HUDEP-2 (cell line): ENCODE data around the gene TPST2.

Experiments used
- DNase-seq, 76 experiments: peaks; one replicate each; lab custom pipeline; 2025; ENCODE audit not compliant: unreplicated experiment in 76 of 76; lab: John Stamatoyannopoulos, UW

The TPST2 gene

DNA sequence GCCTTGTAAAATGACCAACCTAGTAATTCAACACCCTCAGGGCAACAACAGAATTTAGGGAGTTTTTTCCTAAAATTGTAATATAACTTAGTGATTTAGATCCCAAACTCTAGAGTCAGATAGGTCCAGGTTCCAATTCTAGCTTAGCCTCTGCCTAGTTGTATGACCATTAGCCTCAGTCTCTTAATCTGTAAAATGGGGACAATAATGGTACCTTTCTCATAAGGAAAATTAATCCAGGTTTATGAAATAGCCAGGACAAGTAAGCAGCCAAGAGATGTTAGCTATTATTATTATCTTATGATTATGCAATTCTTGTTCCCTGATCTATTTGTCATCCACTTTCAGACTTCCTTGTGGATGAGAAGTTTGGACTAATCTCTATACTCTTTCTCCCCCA is 81.8 kb downstream of the TPST2 start:
- no peak for DNase-seq

DNA sequence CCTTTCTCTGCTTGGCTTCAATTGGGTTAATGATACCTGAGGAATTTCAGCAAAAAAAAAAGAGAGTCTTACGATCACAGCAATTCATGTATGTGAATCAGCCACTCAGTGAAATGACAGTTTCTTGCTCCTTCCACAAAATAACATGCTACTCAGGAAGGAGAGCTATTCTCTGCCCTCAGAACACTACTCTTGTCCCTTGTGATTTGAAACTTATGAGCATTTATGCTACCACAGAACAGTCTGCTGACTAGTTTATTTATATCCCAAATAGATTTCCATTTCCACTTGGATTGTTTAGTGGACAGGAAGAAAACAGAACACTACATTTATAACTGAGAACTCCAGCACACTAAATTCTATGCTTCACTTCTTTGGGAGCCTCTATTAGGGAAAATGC is 86.2 kb downstream of the TPST2 start:
- DNase-seq, result no peak

DNA sequence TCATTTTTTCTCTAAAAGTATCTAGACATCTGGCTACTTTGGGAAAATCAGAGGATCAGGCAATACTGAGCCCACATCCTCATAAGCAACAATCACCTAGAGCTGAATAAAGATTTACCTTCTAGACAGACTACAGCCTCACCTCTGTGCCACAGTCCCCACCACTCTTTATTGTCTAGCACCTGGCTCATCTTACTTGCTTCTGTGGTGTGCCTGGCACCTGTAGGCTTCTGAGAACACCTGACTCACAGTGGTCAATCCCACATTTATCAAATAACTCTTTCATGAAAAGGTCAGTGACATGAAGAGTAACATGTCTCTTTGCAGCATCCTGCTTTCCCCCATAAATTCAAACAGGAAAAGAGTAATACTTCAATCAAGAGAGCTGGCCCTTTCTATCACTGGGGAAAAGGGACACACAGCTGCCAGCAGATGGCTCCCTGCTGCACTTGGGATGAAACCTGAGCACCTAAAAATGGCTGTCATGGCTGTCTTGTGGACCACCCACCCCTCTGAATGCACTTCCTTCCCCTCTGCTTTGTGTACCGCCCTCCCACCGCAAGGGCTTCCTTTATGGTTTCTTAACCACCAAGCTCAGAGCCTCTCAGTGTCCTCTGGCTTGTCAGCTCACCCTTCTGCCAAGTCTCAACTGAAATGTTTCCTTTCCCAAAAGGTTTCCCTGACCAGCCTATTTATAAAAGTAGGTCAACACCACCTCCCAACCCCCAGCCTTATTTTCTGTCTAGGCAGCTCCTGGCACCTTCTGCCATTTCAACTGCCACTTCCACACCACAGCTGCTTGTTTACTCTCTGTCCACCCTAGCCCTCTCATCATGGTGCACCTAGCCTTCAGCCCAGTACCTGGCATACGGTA is 87.0 kb downstream of the TPST2 start:
- DNase-seq, result peak in 10 of 76 experiments; percentile 16 to 44 (median 28)

DNA sequence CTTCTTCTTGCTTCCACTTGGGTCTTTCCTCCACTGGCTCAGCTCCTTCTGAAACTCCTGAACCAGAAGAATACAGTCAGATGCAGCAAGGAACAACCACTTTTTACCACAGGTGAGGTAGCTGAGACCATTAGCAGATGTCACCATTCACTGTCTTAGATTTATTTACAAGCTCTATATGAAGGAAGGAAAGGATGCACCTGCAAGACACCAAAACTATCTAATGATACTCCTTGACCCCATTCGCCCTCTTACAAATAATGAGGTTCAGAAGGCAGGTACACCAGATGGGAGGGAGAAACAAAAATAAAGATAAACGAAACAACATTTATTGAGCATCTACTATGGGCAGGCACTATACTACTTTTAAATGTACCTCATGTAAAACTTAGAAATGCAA is 87.9 kb downstream of the TPST2 start:
- DNase-seq, result no peak

DNA sequence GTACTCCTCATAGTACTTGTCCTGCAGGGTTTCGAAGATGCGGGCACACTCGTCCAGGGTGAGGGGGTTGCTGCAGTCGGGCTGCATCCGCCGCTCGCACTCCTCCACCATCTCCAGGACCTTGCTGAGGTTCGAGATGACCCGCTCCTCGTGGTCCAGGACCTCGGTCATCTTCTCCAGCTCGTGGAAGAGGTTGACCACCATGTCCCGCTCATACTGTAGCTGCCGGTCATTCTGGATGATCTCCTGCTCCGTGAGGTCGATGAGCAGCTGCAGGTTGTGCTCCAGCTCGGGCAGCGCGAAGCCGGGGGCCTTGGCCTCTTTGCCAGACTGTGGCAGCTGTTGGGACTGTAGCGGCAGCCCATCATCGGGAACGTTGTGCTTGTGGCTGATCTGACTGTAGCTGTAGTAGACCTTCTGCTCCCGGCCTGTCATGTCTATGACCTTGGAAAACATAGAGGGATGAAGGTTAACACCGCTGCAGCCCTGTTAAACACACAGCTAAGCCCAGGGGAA is 90.7 kb downstream of the TPST2 start:
- DNase-seq, result no peak

DNA sequence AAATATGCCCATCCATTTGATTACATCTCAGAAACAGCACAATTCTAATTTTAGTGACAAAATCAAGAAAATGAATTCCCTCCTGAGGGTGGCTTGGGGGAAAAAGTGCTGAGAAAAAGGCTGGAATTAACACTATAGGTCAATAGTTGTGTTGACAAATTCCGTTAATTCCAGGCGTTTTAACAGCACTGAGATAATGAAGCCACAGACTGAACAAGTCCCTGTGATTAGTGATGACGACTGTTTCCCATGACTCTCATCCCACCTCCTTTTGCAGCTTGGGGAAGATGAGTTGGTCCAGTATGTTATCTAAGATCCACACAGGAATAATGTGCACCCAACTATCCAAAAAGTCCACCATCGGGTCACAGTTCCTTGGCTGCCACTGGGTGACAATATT is 93.5 kb downstream of the TPST2 start:
- DNase-seq, result no peak

DNA sequence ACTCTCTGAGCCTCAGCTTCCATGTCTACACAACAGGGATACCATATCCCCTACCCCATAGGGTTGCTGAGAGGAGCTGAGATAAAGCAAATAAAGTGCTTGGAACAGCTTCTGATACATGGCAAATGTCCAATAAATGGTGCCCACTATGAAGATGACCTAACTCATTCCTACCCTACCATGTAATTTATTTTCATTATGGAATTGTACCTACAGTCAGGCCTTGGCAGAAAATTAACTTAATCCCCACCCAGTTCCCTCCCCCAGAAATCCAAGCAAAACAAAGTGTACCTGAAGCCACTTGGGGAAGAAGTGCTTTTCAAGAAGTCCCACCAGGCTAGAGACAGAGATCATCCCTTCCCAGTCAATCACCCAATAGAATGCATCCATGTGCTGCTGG is 95.4 kb downstream of the TPST2 start:
- DNase-seq, result no peak

DNA sequence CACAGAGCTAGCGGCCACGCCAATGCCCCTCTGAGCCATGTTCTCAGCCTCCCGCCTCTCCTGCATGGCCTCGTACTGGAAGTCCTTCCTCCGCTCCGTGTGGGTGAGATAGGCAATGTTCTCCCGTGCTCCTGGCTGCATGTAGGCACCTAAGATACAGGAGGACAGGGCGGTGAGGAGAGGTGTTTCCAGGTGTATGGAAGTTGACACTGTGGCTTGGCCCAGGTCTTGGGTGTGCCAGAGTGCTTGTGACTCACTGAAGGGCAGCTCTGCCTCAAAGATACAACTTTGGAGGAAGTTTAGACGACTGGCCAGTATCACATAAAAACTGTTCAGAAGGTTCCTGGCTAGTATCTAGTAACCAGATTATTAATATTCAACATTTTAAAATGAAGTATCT is 97.7 kb downstream of the TPST2 start:
- DNase-seq, result no peak

DNA sequence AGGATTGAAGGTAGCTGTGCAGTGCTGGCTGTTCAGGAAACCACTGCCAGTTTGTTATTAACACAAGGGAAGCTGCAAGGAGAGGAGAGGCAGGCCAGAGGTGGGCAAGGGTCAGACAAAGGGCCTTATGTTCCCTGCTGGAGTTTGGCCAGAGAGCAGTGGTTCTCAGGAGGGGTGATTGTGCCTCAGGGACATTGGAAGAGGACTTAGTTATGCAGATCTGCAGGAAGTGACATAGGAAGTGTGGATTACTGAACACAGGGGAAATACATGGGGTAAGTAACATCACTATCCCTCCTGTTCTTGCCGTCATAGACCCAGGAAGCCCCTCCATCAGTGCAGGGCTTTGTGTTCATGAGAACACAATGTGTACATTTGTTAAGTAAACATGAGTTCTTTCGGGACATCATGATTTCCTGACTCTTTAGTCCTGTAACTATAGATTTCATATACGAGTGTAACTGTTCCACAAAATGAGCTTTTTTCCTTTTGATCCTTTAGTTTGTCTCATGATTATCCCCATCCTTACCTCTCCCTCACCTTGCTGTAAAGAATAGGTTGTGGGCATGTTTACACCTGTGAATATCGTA is 100.4 kb downstream of the TPST2 start:
- DNase-seq, result no peak

DNA sequence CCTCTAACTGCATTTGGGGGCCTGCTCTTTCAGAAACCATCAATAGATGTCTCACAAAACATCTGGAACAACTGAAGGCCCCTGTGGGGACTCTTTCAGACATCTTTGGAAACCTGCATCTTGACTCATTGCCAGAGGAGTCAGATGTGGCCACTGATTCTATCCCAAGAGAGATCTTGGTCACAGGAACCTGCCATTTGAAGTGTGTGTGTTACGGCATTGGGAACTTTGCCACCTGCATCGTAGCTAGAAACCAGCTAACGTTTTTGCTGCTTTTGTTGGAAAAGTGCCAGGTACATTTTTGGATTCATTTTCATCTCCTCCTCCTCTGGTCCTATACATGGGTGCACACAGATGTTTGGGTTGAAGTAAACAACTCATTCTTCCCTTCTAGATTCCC is 101.9 kb downstream of the TPST2 start:
- peak in 1 of 76 experiments; percentile 7 for DNase-seq

DNA sequence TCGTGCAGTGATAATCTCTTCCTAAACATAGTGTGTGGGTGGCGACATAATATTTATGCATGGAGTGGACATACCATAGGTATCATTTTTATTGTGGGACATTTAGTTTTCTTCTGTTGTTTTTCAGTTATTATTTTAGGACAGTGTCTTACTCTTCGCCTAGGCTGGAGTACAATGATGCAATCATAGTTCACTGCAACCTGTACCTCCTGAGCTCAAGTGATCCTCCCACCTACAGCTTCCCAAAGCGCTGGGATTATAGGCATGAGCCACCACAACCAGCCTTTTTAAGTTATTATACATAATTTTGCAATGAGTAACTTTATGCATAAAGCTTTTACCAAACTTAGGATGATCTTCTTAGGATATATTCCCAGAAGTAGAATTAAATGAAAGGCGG is 103.5 kb downstream of the TPST2 start:
- no peak for DNase-seq

DNA sequence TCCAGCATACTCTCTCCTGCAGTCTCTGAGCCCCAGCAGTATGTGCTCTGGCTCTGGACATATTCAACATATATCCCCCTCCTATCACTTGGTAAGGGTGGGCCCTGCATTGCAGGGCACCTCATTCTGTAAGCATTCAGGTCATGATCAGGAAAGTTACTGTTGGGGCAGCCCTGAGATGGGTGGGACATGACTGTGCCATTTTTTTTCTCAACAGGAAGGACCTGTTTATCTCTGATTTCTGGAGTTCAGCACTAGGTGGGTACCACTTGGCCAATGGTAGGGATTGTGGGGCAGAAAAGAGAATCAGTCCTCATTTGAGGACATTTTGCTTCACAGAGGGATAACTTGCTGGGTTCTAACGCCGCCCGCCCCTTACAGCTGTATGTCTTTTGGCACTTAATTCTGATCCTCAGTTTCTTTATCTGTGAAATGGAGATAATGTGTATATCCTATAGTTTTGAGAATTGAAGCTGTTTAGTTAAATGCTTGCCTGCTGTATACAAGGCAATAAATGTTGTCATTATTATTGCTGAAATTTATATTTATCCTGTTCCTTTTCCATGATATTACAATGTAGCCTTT is 104.0 kb downstream of the TPST2 start:
- peak in 1 of 76 experiments; percentile 19 for DNase-seq

DNA sequence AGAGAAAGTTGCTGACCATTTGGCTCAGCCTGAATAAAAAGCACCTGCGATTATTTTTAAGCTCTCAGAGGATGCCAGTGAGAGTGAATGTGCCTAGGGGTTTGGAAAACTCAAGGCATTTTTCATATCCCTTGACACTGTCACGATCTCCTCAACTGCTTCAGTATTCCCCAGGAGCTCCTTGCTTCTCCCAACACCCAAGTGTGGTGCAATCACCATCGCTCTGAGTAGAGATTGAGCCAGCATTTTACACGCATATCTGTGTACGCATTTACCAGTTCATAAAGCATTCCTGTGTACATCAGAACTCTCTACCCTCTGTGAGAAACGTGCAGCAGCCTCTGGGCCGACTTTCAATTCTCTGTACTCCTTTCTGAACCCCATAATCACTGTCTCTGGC is 104.9 kb downstream of the TPST2 start:
- no peak for DNase-seq

DNA sequence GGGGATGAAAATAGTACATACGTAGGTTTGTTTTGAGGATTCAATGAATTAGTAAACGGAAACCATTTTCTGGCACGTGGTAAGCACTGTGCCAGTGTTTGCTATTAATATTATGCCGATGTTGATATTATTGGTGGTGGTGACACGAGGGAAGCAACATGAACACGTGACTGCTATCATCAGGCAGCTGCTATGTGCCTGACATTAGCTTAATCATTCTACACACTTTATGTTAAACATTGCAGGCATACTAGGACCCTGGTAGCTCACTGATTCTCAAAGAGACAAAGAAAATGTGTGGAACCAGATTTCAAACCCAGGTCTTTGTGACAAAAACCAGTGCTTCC is 105.6 kb downstream of the TPST2 start:
- DNase-seq, result peak in 16 of 76 experiments; percentile 11 to 61 (median 39)

DNA sequence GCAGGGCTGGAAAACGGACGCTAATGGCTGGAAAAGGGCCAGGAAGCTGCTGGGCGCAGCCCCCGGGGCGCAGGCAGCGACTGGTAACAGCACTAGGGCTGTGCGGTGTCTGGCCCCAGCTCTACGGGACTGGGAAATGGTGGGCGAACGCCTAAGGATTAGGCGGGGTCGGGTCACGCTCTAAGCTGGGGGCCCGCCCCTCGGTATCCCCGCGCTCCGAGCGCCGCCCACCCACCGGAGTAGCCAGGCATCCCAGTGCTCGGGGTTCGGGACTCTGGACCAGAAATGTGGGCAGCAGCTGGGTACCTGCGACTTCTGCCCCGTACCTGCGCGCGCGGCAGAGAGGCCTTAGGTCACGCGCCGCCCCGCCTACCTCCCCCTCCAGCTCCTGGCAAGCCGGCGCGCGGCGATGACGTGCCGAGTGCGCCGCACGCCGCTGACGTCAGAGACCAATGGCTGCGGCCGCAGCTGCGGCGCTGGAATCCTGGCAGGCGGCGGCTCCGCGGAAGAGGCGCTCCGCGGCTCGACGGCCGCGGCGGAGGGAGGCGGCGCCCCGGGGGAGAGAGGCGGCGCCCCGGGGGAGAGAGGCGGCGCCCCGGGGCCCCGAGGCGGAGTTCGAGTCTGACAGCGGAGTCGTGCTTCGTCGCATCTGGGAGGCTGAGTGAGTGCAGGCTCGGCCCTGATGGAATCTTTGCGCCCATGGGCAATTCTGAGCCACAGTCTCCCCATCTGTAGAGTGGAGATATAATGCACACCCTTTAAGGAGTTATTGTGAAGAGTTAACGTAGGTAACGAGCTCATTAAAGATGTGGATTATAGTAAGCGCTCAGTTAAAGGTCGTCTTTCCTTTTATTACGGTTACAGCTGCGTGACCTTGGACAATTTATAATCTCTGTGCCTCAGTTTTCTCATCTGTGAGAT is 106.2 kb downstream of the TPST2 start, which contains the start of the genes HPS4 and SRRD:
Gene HPS4 (minus strand): TSS at position 345 of the 921 bp plus-strand sequence. CDS start 2,021 bp downstream, outside the sequence.
Gene SRRD (plus strand): TSS at position 439 of the 921 bp plus-strand sequence. CDS start 14 bp downstream, at position 453.
- DNase-seq, result peak in 73 of 76 experiments; percentile 48 to 88 (median 77)

DNA sequence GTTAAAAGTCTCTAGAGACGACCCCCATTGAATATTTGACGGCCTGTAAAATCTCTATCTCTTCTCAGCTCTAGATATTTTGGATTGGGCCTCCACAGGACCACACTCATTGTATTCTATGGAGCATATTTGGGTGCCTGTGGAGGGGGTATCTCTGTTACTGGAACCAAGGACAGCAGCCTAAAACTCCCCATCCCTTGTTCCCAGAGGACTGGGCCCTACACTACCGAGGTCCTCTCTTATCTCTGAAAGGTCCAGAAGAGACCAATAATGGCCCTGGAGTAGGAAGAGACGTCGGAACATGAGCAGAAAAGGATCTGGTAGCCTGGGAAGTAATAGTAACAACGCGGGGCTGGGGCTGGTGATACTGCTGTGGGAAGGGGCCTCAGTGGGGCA is 106.9 kb downstream of the TPST2 start:
- DNase-seq, result peak in 1 of 76 experiments; percentile 48

DNA sequence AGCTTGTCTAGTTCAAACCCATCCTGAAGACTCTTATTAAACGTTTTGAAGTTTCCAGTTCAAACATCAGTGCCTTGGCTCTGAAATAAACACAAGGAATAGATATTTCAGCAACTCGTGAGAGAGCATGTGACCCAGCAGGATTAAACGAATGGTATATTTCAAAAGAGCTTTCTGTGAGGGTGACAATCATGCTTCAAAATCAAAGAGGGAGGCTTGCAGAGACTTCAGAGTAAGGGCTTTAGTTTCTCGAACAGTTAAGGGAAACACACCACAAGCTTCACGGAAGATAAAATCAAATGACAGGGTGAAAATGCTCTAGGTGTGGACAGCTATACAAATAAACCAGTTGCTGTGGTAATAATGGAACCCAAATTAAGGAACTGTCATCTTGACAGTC is 107.8 kb downstream of the TPST2 start:
- peak in 7 of 76 experiments; percentile 7 to 61 (median 27) for DNase-seq

DNA sequence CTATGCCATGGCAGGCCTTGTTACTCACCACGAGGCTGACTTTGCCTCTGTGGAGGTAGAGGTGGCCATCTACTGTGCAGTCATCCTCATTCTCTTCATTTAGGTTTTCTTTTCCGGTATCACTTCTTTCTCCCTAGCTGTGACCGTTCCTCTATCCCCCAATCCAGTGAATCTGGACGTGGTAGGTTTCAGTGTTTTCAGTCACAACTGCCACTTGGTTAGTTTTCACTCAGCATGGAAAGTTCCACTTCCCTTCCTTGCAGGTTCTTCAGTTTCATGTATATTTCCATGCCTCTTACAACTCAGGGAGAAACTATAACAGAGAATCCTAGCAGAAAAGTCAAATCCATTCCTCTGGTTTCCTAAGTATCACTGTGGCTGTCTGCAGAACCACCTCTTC is 108.2 kb downstream of the TPST2 start:
- peak in 1 of 76 experiments; percentile 35 for DNase-seq

DNA sequence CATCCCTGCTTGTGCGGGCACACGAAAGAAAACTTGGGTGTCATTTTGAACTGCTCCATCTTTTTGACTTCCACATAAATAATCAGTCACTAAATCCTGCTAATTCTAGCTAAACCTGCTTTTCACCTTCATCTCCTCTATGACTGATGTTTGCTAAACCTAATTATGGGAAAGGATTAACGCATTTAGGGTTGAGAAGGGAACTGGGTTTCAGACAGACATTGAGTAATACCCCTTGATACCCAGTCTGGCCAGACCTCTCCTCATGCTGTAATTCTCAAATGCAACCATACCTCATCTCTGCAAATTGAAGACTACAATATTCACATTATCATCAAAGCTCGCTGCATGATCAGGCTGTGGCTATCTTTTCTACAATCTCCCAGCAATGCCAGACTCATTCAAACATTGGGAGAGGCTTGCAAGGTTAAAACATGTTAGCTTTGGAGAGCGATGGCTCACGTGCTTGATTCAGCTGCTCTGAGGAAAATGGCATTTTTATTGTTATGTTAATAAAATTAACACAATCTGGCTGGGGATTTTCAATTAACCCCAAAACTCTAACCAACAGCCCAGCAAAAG is 108.7 kb downstream of the TPST2 start:
- peak in 4 of 76 experiments; percentile 12 to 47 (median 26) for DNase-seq

DNA sequence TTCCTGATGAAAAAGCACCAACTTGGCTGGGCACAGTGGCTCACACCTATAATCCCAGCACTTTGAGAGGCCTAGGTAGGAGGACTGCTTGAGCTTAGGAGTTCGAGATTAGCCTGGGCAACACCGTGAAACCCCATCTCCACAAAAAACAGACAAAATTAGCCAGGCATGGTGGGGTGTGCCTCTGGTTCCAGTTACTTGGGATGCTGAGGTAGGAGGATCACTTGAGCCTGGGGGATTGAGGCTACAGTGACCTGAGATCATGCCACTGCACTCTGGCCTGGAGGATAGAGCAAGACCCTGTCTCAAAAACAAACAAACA is 109.4 kb downstream of the TPST2 start:
- peak in 1 of 76 experiments; percentile 15 for DNase-seq
